ENCODE measurements around the gene RHOU.
"Not testable (repeated sequence)": the region's sequence is repeated elsewhere in the genome, so short reads cannot be mapped to it uniquely, and the experiment has no call there.

RHOU gene

DNA sequence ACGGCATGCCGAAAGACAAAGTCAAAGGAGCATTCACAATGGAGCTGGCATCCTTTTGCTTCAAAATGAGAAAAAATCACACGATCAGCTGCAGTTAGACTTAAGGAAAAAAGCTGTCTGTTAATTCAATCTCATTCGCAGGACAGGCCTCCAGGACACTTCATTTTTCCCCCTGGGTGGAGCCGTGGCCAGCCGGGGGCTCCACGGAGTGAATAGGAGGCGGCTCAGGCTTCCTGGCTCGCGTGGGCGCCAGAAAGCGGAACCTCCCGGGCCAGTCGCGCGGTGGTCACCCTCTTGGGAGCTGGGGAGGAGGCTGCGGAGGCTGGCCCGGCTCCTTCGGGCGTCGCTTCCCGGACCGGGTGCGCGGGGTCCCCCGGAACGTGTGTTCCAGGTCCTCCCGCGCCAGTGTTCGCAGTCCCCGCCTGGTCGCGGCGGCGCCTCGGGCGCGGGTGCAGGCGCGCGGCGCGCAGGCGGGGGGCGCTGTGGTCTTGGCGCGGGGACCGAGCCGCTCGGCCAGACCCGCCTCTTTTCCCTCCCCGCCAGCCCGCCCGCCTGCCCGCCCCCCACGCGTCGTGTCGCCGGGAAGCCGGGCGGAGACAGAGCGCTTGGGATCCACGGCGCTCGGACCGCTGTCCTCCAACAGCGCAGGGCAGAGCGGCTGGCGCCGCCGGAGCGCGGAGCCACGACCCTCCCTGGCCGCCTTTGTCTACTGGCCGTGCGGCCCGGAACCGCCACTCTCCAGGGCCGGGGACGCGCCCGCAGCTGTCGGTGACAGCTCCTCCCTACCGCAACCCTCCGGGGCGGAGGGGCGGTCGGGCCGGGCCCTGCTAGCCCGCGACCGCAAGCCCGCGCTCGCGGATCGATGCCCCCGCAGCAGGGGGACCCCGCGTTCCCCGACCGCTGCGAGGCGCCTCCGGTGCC is at the start of gene RHOU:
Gene RHOU, plus strand, starts transcription at position 599 of the 921 bp plus-strand sequence. Its CDS starts 264 bp downstream, at position 863.
- peak; percentile 47 for DNase-seq

- DNase-seq = no peak
These were observed 47.7 kb upstream of the RHOU start for GRCh38 chr1:228687587-228687986.

DNA sequence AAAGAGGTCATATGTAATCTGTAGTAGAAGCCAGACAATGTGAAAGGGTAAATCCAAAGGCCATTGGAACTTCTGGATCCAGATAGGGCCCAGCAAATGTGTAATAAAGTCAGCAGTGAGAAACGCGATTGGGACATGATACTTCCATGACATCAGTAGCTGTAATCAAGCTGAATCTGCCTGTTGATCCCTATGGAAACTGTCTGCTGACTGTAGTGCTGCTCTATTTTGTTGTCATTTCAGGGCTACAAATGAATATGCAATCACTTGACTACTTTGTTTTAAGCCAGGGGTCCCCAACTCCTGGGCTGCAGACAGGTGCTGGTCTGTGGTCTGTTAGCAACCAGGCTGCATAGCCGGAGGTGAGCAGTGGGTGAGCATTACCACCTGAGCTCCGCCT is 46.0 kb upstream of the RHOU start:
- no peak for DNase-seq

DNA sequence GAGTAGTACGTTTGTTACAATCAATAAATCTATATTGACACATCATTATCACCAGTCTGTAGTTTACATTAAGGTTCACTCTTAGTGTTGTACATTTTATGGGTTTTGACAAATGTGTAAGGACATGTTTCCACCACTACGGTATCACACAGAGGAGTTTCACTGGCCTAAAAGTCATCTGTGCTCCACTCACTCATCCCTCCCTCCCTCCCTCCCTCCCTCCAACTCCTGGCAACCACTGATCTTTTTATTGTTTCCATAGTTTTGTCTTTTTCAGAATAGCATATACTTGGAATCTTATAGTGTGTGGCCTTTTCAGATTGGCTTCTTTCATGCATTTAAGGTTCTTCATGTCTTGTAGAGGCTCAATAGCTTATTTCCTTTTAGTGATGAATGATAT is 44.1 kb upstream of the RHOU start:
- no peak for DNase-seq

DNA sequence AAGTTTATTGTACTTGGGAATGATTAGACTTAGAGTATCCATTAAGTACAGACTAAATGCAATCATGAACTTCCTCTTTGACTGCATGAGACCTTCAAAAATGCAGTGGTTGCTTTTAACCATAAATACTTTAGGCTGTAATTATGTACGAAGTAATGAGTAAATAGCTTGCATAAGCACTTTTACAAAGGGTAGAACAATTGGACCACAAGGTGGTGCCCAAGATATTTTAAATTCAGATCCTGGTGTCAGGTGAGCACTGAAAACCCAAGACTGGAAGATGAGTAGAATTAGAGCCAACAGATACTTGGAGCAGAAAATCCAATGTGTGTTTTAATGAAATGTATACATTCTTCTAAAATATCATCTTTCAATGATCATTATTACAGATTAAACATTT is 43.4 kb upstream of the RHOU start:
- DNase-seq = no peak

DNA sequence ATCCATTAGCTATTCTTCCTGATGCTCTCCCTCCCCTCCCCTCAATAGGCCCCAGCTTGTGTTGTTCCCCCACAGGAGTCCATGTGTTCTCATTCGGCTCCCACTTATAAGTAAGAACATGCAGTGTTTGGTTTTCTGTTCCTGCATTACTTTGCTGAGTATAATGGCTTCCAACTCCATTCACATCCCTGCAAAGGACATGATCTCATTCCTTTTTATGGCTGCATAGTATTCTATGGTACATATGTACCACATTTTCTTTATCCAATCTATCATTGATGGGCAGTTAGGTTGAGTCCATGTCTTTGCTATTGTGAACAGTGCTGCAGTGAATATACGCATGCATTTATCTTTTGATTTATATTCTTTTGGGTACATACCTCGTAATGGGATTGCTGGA is 40.8 kb upstream of the RHOU start:
- not testable (repeated sequence) for DNase-seq

DNA sequence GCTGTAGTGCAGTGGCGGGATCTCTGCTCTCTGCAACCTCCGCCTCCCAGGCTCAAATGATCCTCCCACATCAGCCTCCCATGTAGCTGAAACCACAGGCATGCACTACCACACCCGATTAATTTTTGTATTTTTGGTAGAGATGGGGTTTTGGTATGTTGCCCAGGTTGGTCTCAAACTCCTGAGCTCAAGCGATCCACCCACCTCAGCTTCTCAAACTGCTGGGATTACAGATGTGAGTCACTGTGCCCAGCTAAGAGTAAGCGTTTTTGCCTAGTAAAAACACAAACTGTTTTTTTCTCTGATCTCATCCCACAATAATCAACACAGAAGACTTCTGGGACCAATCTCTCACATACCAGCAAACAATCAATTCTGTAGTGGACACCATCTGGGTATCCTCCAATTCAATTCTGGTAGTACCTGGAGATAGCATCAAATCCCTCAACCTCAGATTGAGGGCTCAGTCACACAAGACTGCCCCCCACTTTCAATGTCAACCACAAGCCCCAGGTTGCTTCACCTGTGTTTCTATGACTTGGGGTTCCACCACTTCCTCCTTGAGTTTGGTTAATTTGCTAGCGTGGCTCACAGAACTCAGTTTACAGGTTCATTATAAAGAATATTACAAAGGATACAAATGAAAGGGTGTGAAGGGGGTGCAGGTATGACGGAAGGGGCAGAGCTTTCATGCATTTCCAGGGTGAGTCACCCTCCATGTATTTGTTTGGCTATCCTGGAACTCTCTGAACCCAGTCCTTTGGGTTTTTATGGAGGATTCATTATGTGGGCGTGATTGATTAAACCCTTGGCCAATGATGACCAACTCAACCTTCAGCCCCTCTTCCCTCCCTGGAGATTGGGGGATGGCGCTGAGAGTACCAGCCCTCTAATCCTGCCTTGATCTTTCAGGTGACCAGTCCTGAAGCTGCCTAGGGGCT is 40.0 kb upstream of the RHOU start:
- no peak for DNase-seq

DNA sequence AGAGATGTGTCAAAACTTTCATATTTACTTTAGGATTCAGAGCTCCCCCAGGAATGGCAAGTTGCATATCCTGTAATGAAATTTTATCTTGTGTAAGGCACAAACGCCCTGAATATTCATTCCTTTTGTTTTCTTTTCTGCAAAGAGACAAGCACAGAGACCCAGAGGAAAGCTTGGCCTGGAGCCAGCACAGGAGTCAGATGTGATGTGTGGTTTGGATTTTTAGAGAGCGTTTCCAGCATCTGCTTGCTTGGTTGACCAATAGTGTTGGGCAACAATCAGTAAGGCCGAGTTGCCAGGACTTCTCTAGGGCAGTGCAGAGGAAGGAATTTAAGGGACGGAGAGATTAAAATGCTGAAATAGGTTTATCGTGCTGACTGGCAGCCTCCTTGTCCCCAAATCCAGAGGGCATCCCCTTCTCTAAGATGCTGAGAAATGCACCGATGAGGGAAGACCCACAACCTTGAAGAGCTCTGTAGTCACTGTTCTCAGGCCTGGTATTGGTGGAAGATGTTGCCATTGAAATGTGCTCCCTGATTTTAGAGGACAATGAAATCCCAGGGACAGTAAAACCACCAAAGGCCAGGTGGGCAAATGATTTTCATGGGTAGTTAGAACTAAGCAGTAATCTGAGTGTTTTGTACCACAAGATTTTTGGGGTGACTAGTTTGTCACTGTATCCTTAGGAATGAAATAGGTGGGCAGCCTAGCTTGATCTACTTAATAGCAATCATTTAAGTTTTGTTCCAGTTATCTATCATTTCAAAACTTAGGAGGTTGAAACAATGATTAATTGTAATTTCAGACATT is 37.9 kb upstream of the RHOU start:
- no peak for DNase-seq

DNA sequence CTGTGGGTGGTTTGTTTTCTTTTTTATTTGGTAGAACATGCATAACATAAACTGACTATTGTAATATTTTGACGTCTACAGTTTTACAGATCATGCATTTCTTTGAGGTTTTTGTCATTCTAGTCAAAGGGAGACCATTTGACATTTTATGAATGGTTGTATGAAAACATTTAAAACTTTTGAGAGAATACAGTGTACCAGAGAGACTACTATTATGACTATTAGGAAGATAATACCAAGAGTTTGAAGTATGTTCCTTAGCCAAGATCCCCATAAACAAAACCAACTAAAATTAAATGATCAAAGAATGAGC is 37.3 kb upstream of the RHOU start:
- DNase-seq = no peak

DNA sequence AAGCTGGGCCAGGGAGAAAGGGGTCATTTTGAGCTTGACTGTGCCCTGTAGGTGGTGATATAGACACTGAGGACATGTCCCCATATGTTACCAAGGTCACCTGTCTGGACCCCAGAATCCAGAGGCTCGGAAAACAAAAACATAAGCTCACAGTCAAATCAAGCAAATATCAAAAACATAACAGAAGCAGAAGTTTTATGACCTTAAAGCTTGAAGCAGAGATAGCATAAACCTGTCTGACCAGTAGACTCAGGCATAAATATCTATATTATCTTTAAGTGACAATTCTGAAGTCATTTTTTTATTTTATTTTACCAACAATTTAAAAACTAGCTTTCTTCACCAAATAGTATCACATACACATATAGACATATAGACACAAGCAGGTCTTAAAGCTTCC is 32.8 kb upstream of the RHOU start:
- no peak for DNase-seq

DNA sequence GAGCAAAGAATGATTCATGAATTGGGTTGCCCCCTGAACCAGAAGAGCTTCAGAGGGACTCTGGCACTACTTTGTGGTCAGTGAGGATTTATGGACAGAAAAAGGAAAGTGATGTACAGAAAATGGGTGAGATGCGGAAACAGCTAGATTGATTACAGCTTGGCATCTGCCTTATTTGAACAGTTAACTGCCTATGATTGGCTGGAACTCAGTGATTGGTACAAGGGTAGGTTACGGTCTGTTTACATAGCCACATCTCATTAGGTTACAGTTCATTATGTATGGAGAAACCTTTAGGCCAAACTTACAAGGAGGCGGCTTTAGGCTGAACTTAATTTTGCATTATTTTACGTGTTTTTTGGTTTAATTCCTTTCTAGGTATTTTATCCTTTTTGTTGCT is 29.0 kb upstream of the RHOU start:
- no peak for DNase-seq

DNA sequence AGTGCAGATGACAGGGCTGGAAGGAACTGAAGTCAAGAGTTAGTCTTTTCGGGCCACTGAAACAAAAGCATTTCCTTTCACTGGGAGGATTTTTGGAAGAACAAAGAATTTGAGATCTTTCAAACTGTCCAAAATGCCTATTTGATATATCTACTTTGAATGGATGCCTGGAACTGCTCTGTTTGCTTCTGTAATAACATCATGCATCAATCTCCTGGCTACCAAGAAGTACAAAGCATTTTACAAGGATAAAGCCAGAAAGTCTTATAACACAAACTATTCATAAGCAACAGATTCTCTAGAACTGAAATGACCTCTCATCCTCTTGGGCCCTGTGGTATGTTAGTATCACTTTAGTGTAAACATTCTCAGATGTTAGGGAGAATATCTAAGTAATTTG is 18.2 kb upstream of the RHOU start:
- DNase-seq = no peak

DNA sequence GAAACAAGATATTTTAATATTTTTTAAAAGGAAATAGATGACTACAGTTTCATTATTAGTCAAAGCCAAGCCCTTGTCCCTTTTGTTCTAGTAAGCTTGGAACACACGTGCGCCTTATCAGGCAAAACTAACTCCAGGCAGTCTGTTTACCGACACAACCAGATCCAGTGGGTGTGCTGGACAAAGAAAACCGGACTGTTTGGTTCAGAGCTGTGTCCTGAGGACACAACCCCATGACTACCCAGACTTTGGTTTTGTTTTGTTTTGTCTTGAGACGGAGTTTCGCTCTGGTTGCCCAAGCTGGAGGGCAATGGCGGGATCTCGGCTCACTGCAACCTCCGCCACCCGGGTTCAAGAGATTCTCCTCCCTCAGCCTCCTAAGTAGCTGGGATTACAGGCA is 13.9 kb upstream of the RHOU start:
- no peak for DNase-seq

DNA sequence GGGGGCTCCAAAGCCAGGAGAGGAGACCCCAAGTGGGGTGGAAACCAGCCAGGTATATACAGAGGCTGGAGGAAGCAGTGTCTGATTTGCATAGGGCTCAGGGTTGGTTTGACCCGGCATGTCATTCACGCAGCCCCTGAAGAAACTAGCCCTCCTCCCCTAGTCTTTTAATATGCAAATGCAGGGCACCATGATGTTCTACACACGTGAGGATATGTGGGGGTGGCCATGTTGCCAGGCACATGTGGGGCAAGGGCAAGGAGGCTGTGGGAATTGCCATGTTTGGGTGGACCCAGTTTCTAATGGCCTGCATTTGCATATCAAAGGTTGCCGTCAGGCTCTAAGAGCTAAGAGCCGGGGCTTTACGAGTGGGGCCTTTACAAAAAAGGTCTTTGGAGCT is 12.0 kb upstream of the RHOU start:
- no peak for DNase-seq

- no peak for DNase-seq
These were observed 11.4 kb upstream of the RHOU start for GRCh38 chr1:228723921-228724320.

GRCh38 chr1:228725178-228725577 is 10.1 kb upstream of the RHOU start:
- DNase-seq = no peak

DNA sequence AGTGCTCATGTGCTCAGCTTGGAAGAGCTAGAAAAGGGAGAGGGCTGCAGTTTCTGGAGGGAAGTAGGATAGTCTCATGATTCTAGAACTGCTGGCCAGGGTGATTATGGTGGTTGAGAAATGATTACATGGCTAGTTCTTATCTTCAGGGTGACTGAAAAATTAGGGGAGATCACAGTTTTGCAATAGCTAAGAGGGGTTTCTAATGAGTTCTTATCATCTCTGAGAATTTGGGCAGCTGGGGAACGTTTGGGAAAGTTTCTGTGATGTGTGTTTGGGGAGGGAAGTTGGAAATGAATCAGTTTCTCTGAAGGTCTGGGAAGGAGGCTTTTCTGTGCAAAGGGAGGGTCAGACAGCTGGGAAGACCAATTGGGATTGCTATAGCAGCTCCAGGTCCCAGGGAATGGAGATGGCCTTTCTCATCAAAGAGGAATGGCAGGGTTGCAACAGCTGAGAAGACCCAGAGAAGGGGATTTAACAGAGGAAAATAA is 7.6 kb upstream of the RHOU start:
- no peak for DNase-seq

DNA sequence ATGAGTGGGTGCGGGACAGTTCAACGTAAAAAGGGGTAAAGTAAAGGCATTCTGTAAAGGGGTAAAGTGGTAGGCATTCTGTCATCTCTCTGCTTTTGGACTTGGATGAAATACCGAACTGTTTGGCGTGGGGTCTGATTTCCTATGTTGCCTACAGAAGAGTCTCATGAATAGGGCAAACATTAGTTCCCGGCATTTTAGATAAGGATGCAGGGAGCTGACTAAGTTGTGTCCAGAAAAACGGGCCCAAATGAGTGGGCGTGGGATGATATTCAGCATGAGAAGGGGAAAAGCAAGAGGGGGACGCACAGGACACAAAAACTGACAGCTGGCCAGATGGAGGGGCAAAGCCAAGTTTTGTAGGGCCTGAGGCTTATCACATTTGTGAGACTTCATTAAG is 2.9 kb upstream of the RHOU start:
- no peak for DNase-seq

- no peak for DNase-seq
These were observed 1.7 kb upstream of the RHOU start for GRCh38 chr1:228733576-228733975.

DNA sequence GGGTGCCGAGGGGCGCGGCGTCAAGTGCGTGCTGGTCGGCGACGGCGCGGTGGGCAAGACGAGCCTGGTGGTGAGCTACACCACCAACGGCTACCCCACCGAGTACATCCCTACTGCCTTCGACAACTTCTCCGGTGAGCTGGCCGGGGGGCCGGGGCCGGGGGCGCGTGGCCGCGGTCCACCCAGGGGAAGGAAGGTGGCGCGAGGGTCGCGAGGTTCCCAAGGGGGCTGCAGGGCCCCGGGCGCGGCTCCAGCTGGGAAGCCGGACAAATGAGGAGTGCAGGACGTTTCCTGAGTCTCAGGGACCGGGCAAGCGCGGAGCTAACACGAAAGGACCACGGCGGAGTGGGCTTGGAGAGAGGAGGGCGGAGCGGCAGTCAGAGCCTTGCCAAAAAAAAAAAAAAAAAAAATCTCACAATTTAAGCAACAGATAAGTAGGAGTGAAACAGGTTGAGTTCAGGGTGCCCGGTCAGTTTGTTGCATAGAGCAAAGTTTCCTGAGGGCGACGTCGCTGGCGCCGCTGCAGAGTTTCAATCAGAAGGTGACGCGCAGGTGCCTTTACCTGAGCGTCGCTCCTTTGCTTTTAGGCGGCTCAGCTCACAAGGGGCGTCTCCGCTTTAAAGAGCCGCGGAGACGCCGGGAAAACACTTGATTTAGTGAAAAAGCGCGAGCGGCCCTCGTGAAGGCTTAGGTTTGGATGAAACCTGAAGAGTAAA is 750 bp downstream of the RHOU start:
- DNase-seq = no peak

- no peak for DNase-seq
These were observed 1.7 kb downstream of the RHOU start for GRCh38 chr1:228736844-228737445.

DNA sequence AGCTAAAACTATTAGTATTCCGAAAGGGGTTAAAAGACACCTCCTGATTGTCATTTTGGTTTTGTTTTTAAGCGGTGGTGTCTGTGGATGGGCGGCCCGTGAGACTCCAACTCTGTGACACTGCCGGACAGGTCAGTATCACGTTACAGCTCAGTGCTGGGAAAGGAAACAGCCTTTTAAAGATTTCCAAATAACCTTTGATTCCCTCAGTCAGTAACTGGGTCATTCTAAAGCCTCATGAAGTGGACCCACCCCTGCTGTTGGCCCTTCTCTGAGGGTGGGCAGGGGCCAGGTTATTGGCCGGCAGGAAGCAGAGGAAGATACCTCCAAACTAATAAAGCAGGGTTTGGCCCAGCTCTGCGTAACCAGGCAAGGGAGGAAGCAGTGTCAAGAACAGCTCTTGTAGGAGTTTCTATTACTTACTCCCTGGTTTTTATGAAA is 2.3 kb downstream of the RHOU start:
- DNase-seq = no peak
